OCI-LY1 (cell line): Measurements from ENCODE around the gene FOXO3.

ENCODE experiments used
- CTCF ChIP-seq: fragments of 200-600 bp; sonication (generic), shearing (Covaris generic); IDR thresholded peaks from 2 replicates; pipeline ENCODE4 v1.5.1; 2017; ENCODE audit warnings: mild to moderate bottlenecking, antibody characterized with exemption, low read length, moderate library complexity, mixed read lengths
- EZH2 ChIP-seq: fragments of 200-600 bp; sonication (generic), shearing (Covaris generic); IDR thresholded peaks from 2 replicates; pipeline ENCODE4 v1.8.0; 2017; ENCODE audit warnings: borderline replicate concordance, mixed run types, mild to moderate bottlenecking, antibody characterized with exemption, low read length, moderate library complexity, mixed read lengths

DNA sequence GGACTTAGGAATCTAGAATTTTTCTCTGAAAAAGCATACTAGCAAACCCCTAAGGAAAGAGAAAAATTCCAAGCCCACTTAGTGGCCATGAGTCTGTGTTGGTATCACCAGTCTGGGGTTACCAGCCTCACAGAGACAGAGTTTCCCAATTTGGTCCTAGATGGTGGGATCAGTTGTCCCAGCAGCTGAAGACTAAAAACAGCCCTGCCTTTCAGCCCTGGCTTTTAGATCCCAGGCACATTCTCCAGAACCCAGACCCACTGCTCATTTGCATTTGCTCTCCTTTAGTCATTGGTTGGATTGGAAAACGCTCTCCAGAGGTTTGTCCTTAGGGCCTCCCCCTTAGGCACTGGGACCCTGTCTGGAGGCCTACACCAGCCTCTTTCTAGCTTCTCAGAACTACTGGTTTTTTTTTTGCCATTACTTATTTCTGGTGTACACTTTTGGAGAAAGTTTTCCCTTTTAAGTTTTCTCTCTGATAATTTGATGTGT, 39.1 kb upstream of the FOXO3 start:
- TF ChIP-seq CTCF = no peak
- no peak for TF ChIP-seq EZH2
